ENCODE data around the gene UFD1.

Gene UFD1

DNA sequence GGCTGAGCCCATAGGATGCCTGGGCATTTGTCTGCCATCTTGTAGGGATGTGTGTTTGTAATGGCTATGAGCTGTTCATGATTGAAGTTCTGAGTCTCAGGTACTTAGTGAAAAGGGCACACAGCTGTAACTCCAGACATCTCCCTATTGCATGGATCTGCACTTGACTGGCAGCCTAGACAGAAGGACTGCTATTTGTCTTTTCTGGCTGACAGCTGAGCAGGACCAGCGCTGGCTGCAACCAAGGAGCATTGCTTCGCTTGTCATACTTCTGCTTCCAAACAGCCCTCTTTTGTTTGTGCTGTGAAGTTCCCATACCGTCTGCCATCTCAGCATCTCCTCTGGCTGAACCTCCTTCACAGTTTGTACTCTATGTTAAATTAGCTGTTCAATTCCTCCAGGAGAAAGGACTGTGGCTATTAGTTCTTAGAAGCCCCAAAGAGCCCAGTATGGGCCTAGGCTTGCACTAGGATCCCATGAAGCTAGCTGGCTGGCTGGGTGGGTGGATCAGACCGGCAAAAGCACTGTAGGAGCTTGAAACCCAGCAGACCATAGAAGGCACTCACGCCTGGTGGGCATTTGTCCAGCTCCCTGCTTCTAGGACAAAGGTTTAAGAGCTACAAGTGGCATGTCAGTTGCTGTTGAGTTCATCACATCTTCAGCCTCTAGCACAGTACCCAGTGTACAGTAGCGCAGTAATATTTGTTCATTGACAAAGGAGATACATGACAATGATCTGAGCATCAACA is 67.9 kb downstream of the UFD1 start:
- Histone ChIP-seq H3K4me1 (peaks cover 3% of the 10 kb centered on the region), H3K9ac (no peak overlapping the region), H3K9me3 (ENCODE audit: control insufficient read depth, low read length) (no peaks in the 10 kb centered on the region), H2AFZ (no peak overlapping the region), H3K79me2 (peaks cover 8% of the 10 kb centered on the region), H3K27ac (no peak overlapping the region), H3K4me3 (ENCODE audit: low read depth, low read length) (no peak overlapping the region), H3K4me2 (ENCODE audit: low read length) (no peak overlapping the region), H3K27me3 (ENCODE audit: control insufficient read depth, insufficient read depth, low read length) (no peaks in the 10 kb centered on the region), H3K36me3 (ENCODE audit: control insufficient read depth, insufficient read depth, low read length) (no peaks in the 10 kb centered on the region)
- TF ChIP-seq, protein P1, sequence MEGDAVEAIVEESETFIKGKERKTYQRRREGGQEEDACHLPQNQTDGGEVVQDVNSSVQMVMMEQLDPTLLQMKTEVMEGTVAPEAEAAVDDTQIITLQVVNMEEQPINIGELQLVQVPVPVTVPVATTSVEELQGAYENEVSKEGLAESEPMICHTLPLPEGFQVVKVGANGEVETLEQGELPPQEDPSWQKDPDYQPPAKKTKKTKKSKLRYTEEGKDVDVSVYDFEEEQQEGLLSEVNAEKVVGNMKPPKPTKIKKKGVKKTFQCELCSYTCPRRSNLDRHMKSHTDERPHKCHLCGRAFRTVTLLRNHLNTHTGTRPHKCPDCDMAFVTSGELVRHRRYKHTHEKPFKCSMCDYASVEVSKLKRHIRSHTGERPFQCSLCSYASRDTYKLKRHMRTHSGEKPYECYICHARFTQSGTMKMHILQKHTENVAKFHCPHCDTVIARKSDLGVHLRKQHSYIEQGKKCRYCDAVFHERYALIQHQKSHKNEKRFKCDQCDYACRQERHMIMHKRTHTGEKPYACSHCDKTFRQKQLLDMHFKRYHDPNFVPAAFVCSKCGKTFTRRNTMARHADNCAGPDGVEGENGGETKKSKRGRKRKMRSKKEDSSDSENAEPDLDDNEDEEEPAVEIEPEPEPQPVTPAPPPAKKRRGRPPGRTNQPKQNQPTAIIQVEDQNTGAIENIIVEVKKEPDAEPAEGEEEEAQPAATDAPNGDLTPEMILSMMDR (IDR thresholded peaks at IDR 0.05): no peak

DNA sequence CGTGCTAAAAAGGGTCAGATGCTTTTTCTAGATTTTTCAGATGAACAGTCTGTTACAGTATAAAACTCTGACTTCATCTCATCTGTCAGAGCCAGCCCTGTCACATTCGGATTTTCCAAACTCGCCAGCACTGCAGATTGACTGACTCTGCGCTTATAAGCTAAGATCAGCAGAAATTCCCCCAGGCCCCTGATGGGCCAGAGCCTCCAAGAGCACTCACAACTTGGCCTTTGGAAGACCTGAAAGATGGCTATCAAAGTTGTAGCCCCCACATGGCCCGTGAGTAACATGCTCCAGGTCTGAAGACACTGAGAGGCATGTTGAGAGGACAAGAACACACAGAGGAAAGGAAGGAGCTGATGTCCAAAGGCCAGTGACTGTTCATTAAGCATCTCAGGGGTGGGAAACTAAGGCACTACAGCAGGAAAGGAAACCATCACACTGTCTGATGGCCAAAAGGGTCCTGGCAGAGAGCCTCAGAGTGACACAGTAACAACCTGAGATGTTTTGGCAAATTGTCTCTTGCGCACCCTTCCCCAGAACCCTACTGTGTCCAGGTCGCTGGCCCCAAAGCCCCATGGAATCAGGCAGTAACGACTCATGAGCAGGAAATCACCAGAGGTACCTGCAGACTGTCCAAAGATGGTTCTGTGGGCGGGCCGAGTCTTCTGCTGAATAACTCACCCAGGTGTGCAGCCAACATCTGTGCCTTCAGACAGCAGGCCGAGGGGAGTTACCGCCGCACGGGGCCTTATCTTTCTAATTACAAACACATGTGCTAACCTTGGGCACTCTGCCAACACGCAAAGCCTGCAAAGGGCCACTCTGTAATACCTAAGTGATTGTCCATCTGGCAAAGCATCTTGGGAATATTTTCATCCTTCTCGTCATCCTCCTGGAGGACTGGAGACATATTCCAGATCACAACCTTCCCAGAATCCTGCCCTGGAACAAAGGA is 71.1 kb downstream of the UFD1 start:
- peak overlapping the region; percentile 76 for H3K27ac ChIP-seq

DNA sequence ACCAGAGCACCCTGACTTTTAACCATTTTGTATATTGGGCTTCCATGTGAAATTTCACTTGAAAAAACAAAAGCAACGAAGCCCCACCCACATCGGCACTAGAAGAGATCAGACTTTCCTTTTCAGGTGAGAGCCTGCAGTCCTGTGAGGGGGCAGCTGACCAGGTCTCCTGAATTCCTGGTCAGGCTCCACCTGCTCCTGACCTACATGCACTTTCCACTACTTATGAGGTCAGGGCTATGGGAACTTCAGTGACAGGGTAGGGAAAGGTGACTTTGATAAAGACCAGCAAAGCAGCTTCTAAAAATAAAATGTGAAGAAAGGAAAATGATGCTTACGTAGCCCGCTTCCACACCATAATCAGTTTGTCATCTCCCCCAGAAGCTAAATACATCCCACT is 72.1 kb downstream of the UFD1 start:
- H3K9me3 ChIP-seq (ENCODE audit: control insufficient read depth, low read length): no peaks in the 10 kb centered on the region
- H3K79me2 ChIP-seq: no peaks in the 10 kb centered on the region
- peak overlapping the region; percentile 24 for H3K4me3 ChIP-seq (ENCODE audit: low read depth, low read length)
- no peak overlapping the region for H2AFZ ChIP-seq
- no peak overlapping the region for H3K9ac ChIP-seq
- no peaks in the 10 kb centered on the region for H3K36me3 ChIP-seq (ENCODE audit: control insufficient read depth, insufficient read depth, low read length)
- peak overlapping the region; percentile 76 for H3K27ac ChIP-seq
- no peaks in the 10 kb centered on the region for H3K4me1 ChIP-seq
- H3K4me2 ChIP-seq (ENCODE audit: low read length): peak overlapping the region; percentile 58
- H3K27me3 ChIP-seq (ENCODE audit: control insufficient read depth, insufficient read depth, low read length): no peaks in the 10 kb centered on the region
- TF ChIP-seq, protein P1 (IDR thresholded peaks at IDR 0.05): no peak

More for the DNA sequence above, 71.1 kb downstream of the UFD1 start:
- TF ChIP-seq, protein P1 (IDR thresholded peaks at IDR 0.05): no peak
- Histone ChIP-seq H3K79me2 (no peaks in the 10 kb centered on the region), H3K4me1 (peaks cover 3% of the 10 kb centered on the region), H3K36me3 (ENCODE audit: control insufficient read depth, insufficient read depth, low read length) (no peaks in the 10 kb centered on the region), H3K9me3 (ENCODE audit: control insufficient read depth, low read length) (no peaks in the 10 kb centered on the region), H3K4me3 (ENCODE audit: low read depth, low read length) (peak overlapping the region; percentile 24), H3K27me3 (ENCODE audit: control insufficient read depth, insufficient read depth, low read length) (no peaks in the 10 kb centered on the region), H2AFZ (no peak overlapping the region), H3K4me2 (ENCODE audit: low read length) (peak overlapping the region; percentile 58), H3K9ac (no peak overlapping the region)

DNA sequence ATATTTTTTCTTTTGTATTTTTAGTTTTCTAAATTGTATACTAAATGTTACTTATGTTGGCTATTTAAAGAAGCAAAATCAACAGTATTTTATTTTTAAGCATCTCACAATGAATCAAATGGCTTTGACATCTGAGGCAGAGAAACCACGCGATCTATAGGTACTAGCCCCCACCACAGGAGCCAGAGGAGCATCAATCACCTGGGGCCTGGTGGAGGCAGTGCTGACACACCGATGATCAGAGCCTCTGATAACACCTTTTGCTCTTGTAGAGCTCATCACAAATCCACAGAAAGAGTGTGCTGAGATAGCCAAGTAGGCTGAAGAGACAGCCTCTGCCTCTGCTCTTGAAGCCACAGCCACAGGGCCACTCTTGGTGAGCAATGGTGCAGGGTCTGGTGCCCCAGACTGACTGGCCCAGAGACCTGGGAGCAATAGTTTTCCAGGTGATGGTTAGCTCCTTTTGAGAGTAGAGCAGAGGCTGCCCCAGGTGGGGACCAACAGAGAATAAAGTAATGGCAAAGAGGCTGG is 72.6 kb downstream of the UFD1 start:
- Histone ChIP-seq H3K4me2 (ENCODE audit: low read length) (peak overlapping the region; percentile 58), H3K79me2 (peaks cover 2% of the 10 kb centered on the region), H3K9me3 (ENCODE audit: control insufficient read depth, low read length) (no peaks in the 10 kb centered on the region), H3K27me3 (ENCODE audit: control insufficient read depth, insufficient read depth, low read length) (no peaks in the 10 kb centered on the region), H3K4me3 (ENCODE audit: low read depth, low read length) (peak overlapping the region; percentile 24), H3K36me3 (ENCODE audit: control insufficient read depth, insufficient read depth, low read length) (no peaks in the 10 kb centered on the region), H3K27ac (peak overlapping the region; percentile 76), H2AFZ (no peak overlapping the region), H3K9ac (no peak overlapping the region), H3K4me1 (no peaks in the 10 kb centered on the region)
- TF ChIP-seq, protein P1 (IDR thresholded peaks at IDR 0.05): no peak
